Esophagus squamous epithelium (tissue), 4 donors: ENCODE measurements around the gene VWA1.

ENCODE experiments used
- POLR2A ChIP-seq, 4 donors: fragments of 450-650 bp; IDR thresholded peaks; one replicate each; pipeline ENCODE4 v1.6.1; 2017; ENCODE audit warnings: antibody characterized with exemption in 4 of 4, mild to moderate bottlenecking in 4 of 4, moderate library complexity in 3 of 4
- TF ChIP-seq, protein P1 (sequence below), 6 experiments: fragments of 450-650 bp in 4 of 6; fragments of 200-600 bp in 2 of 6; sonication (generic) in 2 of 6; IDR thresholded peaks; one replicate each; pipeline ENCODE4 v1.5.1; 2016 to 2019; ENCODE audit warnings: antibody characterized with exemption in 6 of 6, mild to moderate bottlenecking in 4 of 6, moderate library complexity in 4 of 6

DNA sequence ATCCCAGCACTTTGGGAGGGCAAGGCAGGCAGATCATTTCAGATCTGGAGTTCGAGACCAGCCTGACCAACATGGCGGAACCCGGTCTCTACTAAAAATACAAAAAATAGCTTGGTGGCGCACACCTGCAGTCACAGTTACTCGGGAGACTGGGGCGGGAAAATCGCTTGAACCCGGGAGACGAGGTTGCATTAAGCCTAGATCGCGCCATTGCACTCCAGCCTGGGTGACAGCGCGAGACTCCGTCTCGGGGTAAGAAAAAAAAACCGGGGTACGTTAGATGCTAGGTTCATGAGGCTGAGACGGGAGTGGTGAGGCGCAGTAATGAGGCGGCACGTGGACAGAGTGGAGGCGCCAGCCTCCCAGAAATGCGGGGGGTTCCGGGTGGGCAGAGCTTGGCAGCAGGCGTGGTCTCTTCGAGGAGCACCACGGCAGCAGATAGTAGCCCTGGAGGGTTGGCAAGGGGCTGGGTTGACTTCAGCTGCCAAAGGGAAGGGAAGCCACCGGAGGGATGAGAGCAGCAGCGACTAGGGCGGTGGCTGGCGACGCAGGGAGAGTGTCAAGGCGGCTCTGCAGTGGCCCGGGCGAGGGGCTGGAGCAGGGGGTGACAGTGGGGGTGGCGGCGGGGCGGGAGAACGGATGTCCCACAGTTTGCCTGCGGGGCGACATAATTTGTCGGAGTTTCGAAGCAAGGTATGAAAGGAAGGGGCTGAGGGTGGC is 29.2 kb upstream of the VWA1 start:
- TF ChIP-seq POLR2A (IDR thresholded peaks at IDR 0.05) = no peak
- TF ChIP-seq, protein P1, sequence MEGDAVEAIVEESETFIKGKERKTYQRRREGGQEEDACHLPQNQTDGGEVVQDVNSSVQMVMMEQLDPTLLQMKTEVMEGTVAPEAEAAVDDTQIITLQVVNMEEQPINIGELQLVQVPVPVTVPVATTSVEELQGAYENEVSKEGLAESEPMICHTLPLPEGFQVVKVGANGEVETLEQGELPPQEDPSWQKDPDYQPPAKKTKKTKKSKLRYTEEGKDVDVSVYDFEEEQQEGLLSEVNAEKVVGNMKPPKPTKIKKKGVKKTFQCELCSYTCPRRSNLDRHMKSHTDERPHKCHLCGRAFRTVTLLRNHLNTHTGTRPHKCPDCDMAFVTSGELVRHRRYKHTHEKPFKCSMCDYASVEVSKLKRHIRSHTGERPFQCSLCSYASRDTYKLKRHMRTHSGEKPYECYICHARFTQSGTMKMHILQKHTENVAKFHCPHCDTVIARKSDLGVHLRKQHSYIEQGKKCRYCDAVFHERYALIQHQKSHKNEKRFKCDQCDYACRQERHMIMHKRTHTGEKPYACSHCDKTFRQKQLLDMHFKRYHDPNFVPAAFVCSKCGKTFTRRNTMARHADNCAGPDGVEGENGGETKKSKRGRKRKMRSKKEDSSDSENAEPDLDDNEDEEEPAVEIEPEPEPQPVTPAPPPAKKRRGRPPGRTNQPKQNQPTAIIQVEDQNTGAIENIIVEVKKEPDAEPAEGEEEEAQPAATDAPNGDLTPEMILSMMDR (IDR thresholded peaks at IDR 0.05) = no peak
